Progenitor cell of endocrine pancreas (in vitro differentiated cells): ENCODE results near the gene MED16. TPM values are rescaled to one million over a fixed set of nuclear protein-coding genes. Genes with fewer than 3 reads are reported as not detected.
A peak's percentile ranks its signal among the peaks of the same experiment; 100 is the strongest.

Experiments used
- DNase-seq: peaks from one replicate; pipeline ENCODE4 v3.0.0; 2021; ENCODE audit warnings: low spot score; ENCODE audit not compliant: unreplicated experiment
- H3K27ac Mint-ChIP-seq: 2 replicates; pipeline ENCODE4 v1.8.0; 2021; ENCODE audit warnings: mild to moderate bottlenecking, moderate library complexity, mixed read lengths
- H3K27me3 Mint-ChIP-seq: 2 replicates; pipeline ENCODE4 v1.8.0; 2021; ENCODE audit warnings: mixed read lengths
- H3K36me3 Mint-ChIP-seq: 2 replicates; pipeline ENCODE4 v1.8.0; 2022; ENCODE audit warnings: mixed read lengths; ENCODE audit not compliant: insufficient read depth
- H3K4me1 Mint-ChIP-seq: 2 replicates; pipeline ENCODE4 v1.8.0; 2021; ENCODE audit warnings: low read depth, mixed read lengths
- H3K4me3 Mint-ChIP-seq: 2 replicates; pipeline ENCODE4 v1.8.0; 2021; ENCODE audit warnings: low read depth, mild to moderate bottlenecking, moderate library complexity, mixed read lengths
- H3K9me3 Mint-ChIP-seq: 2 replicates; pipeline ENCODE4 v1.8.0; 2021; ENCODE audit warnings: low read depth, mixed read lengths
- total RNA-seq: library from RNA; stranded (reverse); gene quantifications from 2 replicates; pipeline ENCODE4 v1.2.1, GENCODE V29; 2021
- TF ChIP-seq, protein P1 (sequence below): fragments of 200-600 bp; sonication (generic); IDR thresholded peaks from one replicate; pipeline ENCODE4 v1.5.0; 2021; ENCODE audit warnings: antibody characterized with exemption, mild to moderate bottlenecking; ENCODE audit not compliant: unreplicated experiment

The MED16 gene
- total RNA-seq, 1 donor from 2014 or later: 87.2 TPM

DNA sequence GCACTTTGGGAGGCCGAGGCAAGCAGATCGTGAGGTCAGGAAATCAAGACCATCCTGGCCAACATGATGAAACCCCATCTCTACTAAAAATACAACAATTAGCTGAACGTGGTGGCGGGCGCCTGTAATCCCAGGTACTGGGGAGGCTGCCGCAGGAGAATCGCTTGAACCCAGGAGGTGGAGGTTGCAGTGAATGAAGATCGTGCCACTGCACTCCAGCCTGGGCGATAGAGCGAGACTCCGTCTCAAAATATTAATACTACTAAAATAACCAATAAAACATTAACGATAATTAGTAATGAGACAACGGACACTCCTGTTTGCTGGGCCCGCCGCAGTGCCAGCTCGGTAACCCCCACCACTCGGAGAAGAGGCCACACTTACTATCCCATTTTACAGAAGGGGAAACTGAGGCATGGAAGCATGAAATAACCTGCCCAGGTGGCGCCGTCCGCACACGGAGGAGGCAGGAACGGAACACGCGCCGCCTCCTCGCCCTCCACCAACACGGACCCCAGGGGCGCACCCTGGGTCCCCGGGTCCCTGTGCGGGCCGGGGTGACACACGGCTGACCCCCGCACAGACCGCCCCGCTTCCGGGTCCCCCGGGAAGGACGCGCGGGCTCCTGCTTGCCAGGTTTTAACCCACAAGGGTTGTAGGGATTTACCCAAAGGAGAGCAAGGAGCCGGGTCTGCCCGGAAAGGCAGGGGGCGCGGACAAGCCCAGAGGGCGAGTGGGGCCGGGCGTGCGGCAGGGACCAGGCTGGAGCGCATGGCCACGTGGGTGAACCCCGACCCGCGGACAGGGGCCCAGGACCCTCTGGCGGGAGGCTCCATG lies 18.4 kb upstream of the MED16 start:
- H3K4me1 Mint-ChIP-seq: peaks cover 6% of the 10 kb centered on the region
- H3K4me3 Mint-ChIP-seq: peak overlapping the region; percentile 70
- H3K36me3 Mint-ChIP-seq: no peaks in the 10 kb centered on the region
- no peaks in the 10 kb centered on the region for H3K9me3 Mint-ChIP-seq
- H3K27ac Mint-ChIP-seq: no peak overlapping the region
- no peak for DNase-seq
- peaks cover 4% of the 10 kb centered on the region for H3K27me3 Mint-ChIP-seq
- TF ChIP-seq, protein P1, sequence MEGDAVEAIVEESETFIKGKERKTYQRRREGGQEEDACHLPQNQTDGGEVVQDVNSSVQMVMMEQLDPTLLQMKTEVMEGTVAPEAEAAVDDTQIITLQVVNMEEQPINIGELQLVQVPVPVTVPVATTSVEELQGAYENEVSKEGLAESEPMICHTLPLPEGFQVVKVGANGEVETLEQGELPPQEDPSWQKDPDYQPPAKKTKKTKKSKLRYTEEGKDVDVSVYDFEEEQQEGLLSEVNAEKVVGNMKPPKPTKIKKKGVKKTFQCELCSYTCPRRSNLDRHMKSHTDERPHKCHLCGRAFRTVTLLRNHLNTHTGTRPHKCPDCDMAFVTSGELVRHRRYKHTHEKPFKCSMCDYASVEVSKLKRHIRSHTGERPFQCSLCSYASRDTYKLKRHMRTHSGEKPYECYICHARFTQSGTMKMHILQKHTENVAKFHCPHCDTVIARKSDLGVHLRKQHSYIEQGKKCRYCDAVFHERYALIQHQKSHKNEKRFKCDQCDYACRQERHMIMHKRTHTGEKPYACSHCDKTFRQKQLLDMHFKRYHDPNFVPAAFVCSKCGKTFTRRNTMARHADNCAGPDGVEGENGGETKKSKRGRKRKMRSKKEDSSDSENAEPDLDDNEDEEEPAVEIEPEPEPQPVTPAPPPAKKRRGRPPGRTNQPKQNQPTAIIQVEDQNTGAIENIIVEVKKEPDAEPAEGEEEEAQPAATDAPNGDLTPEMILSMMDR: no peak

DNA sequence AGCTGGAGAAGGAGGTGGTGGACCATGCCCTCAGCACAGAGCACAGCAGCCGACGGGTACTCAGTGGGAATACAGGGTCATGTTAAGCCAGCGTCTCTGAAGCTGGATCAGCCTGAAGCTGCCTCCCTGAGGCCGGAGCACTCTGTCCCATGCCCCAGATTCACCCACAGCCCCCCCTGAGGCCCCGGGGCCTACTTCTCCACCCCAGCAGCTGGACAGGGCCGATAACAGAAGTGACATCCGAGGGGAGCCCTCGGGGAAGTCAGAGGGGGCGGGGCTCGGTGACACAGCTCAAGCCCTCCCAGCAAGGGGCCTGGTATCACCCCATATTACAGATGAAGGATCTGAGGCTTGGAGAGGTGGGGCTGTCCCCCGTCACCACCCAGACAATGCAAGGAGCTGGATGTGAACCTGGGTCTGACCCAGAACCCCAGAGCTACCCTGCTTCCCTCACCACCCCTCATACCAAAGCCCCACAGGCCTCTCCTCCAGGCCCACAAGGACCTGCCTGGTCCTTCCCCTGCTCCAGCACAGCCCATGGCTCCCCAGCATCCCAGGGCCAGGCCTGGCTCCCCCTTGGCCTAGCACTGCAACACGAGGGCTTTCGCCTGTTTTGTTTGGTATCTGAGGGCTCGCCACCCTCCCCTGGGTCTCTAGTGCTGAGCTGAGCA lies 14.3 kb upstream of the MED16 start:
- no peaks in the 10 kb centered on the region for H3K9me3 Mint-ChIP-seq
- no peak overlapping the region for H3K4me3 Mint-ChIP-seq
- no peak for DNase-seq
- no peak overlapping the region for H3K27ac Mint-ChIP-seq
- H3K36me3 Mint-ChIP-seq: no peaks in the 10 kb centered on the region
- H3K4me1 Mint-ChIP-seq: peaks cover 14% of the 10 kb centered on the region
- no peaks in the 10 kb centered on the region for H3K27me3 Mint-ChIP-seq
- TF ChIP-seq, protein P1: no peak

DNA sequence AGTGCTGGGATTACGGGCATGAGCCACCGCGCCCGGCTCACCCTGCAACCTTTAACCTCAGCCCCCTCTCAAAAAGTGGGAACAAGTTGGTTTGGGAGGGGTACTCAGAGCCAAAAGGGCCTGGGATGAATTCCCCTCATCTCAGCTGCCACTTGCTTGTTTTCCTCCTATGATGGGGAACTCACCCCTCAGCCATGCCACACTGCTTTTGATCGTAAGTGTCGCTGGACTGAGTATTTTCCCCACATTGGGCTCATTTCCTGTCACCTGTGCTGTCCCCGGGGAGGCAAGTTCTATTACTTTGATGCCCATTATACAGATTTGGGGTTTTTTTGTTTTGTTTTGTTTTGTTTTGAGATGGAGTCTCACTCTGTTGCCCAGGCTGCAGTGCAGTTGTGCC lies 13.5 kb upstream of the MED16 start:
- no peak for DNase-seq
- Mint-ChIP-seq H3K4me3 (no peak overlapping the region), H3K27me3 (no peaks in the 10 kb centered on the region), H3K36me3 (no peaks in the 10 kb centered on the region), H3K4me1 (peaks cover 14% of the 10 kb centered on the region), H3K27ac (no peak overlapping the region), H3K9me3 (no peaks in the 10 kb centered on the region)
- TF ChIP-seq, protein P1: no peak

DNA sequence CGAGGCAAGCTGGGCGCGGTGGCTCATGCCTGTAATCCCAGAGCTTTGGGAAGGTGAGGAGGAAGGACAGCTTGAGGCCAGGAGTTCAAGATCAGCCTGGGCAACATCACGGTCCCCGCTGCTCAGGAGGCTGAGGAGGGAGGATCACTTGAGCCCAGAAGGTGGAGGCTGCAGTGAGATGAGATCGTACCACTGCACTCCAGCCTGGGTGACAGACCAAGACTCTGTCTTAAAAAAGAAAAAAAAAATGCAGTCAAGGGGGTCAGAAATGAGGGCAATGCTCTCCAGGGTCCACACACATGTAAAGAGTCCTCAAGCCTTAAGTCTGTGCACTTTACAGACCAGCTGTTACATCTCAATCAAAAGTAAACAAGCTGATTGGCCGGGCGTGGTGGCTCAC lies 11.6 kb upstream of the MED16 start:
- no peak overlapping the region for H3K4me3 Mint-ChIP-seq
- no peaks in the 10 kb centered on the region for H3K36me3 Mint-ChIP-seq
- TF ChIP-seq, protein P1: no peak
- peak overlapping the region; percentile 55 for H3K27ac Mint-ChIP-seq
- DNase-seq: no peak
- H3K4me1 Mint-ChIP-seq: peaks cover 14% of the 10 kb centered on the region
- H3K9me3 Mint-ChIP-seq: no peaks in the 10 kb centered on the region
- H3K27me3 Mint-ChIP-seq: no peaks in the 10 kb centered on the region

DNA sequence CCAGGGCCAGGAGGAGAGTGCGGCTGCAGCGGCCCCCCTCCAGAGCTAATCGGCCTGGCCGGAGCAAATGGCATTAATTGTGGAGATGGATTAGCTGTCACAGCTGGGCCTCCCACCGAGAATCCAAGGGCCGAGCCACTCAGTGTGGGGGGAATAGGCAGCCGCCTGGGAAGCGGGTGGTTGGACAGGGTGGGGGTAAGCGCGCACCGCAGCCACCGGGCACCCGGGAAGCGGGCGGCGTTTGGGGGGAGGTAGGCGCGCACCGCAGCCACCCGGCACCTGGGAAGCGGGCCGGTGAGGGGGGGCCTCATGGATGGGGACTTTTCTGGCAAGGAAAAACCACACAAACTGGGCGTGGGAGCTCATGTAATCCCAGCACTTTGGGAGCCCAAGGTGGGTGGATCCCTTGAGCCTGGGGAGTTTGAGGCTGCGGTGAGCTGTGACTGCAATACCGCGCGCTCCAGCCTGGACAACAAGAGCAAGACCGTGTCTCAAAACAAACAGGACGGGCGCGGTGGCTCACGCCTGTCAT lies 10.3 kb upstream of the MED16 start:
- Mint-ChIP-seq H3K4me1 (peaks cover 8% of the 10 kb centered on the region), H3K27ac (peak overlapping the region; percentile 64), H3K27me3 (no peaks in the 10 kb centered on the region), H3K36me3 (no peaks in the 10 kb centered on the region), H3K4me3 (no peak overlapping the region), H3K9me3 (no peaks in the 10 kb centered on the region)
- peak; percentile 57 for DNase-seq
- TF ChIP-seq, protein P1: no peak
